HL-60 (cell line): ENCODE measurements around the gene SLC5A7.

Experiments
- DNase-seq, 2 experiments: peaks; one replicate each; pipeline ENCODE4 v3.0.0-alpha.2; 2010 to 2020; ENCODE audit warnings: low read depth in 1 of 2, low spot score in 1 of 2
- H3K27ac ChIP-seq: fragments of 250-450 bp; sonication (Bioruptor Pico); replicated peaks from 2 replicates; pipeline ENCODE4 v1.5.1; 2020; ENCODE audit warnings: mild to moderate bottlenecking, moderate library complexity
- H3K27me3 ChIP-seq: fragments of 250-450 bp; sonication (Bioruptor Pico); 2 replicates; pipeline ENCODE4 v1.5.1; 2021; ENCODE audit warnings: mild to moderate bottlenecking, moderate library complexity; ENCODE audit not compliant: insufficient read depth, poor library complexity, severe bottlenecking
- H3K4me3 ChIP-seq: replicated peaks from 2 replicates; pipeline ENCODE4 v1.5.1; 2011; ENCODE audit warnings: mild to moderate bottlenecking, control low read depth, low read length; ENCODE audit not compliant: insufficient read depth
- CTCF ChIP-seq: IDR thresholded peaks from one replicate; pipeline ENCODE4 v1.5.1; 2011; ENCODE audit warnings: low read length, control low read depth, inconsistent platforms; ENCODE audit not compliant: insufficient read depth
- GABPA ChIP-seq: IDR thresholded peaks from 2 replicates; pipeline ENCODE4 v1.6.1; 2012; ENCODE audit warnings: low read depth
- POLR2AphosphoS5 ChIP-seq: IDR thresholded peaks from 2 replicates; pipeline ENCODE4 v1.6.1; 2012; ENCODE audit warnings: low read depth
- REST ChIP-seq: IDR thresholded peaks from 2 replicates; pipeline ENCODE4 v1.6.1; 2012; ENCODE audit warnings: low read depth; ENCODE audit not compliant: insufficient replicate concordance
- SPI1 ChIP-seq: IDR thresholded peaks from 2 replicates; pipeline ENCODE4 v1.6.1; 2012; ENCODE audit warnings: low read depth, mild to moderate bottlenecking, borderline replicate concordance
- long read RNA-seq: library from polyadenylated mRNA; unstranded; transcript quantifications from one replicate; pipeline ENCODE4 v2.0.0, GENCODE V29; 2020

Gene SLC5A7
- long read RNA-seq, result 0 reads

DNA sequence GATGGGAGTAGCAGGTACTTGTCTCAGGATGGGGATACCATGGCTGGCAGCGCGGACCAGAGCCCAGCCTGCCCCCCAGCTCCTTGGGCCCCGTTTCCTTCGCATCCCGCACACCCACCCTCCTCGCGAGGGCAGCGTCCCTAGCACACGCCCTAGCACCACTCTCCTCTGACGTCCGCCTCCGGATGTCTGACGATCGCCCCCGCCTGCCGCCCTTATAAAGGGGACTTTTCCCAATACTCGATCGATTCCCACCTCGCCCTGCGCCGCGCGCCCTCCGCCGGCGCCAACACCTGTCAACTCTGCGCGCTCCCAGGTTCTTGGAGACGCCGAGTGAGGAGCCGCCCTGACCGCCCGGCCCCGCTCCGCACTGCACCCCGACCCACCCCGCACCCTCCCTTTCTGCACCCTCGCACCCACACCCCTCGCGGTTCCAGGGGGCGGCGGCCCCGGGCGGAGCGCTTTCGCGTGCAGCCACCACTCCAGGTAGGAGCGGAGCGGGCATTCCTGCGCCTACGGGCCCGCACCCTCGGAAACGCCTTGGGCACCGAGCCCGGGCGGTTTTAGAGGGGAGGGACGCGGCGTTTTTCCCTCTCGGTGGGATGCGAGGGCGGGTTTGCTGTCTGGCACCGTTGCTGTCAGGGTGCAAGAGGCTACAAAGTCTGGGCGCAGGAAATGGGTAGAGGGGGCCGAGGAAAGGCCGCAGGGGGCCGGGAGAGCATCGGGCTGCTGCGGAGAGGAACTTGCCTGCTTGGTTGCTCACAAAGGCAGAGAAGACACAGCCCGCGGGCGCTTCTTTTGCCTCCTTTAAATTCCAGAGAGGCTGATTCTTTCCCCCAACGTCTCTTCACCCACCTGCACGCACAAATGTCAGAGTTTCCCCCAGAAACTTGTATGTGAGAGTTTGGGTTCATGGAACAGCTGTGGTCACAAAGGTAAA is at the start of gene SLC5A7:
TSS of gene SLC5A7 (plus strand) at position 247 of the 940 bp plus-strand sequence. CDS start 1,632 bp downstream, outside the sequence.
- Histone ChIP-seq H3K4me3 (no peak within 1 kb of the TSS), H3K27ac (no peak within 1 kb of the TSS), H3K27me3 (peaks cover 17% of the 10 kb centered on the region)
- no peak for TF ChIP-seq CTCF
- no peak for TF ChIP-seq GABPA
- TF ChIP-seq POLR2AphosphoS5, result no peak
- no peak for TF ChIP-seq SPI1
- no peak for TF ChIP-seq REST
- DNase-seq, result no peak

GRCh38 chr2:107961395-107961794 is 24.9 kb upstream of the SLC5A7 start:
- TF ChIP-seq POLR2AphosphoS5 (no peak), SPI1 (no peak), REST (no peak), CTCF (no peak), GABPA (no peak)
- Histone ChIP-seq H3K27ac (no peak overlapping the region), H3K27me3 (no peaks in the 10 kb centered on the region), H3K4me3 (no peak overlapping the region)
- DNase-seq, result no peak

GRCh38 chr2:107964185-107964584 is 22.1 kb upstream of the SLC5A7 start:
- no peak overlapping the region for H3K27ac ChIP-seq
- DNase-seq, result no peak
- no peak overlapping the region for H3K4me3 ChIP-seq
- TF ChIP-seq REST, result no peak
- TF ChIP-seq POLR2AphosphoS5, result no peak
- no peak for TF ChIP-seq SPI1
- no peak for TF ChIP-seq GABPA
- H3K27me3 ChIP-seq, result no peaks in the 10 kb centered on the region
